Hematopoietic multipotent progenitor cell treated with erythropoietin and hydrocortisone succinate and interleukin-3 and kit ligand, for 6 days (in vitro differentiated cells): Measurements from ENCODE around the gene LUZP1.

Experiments used
- DNase-seq: peaks from one replicate; pipeline ENCODE4 v3.0.0-alpha.2; 2015

The LUZP1 gene

GRCh38 chr1:23080885-23081284, 87.8 kb downstream of the LUZP1 start:
- DNase-seq = no peak

- no peak for DNase-seq
These were observed 89.6 kb downstream of the LUZP1 start for GRCh38 chr1:23079025-23079424.

- no peak for DNase-seq
These were observed 94.6 kb downstream of the LUZP1 start for GRCh38 chr1:23074012-23074411.

- DNase-seq = no peak
These were observed 99.0 kb downstream of the LUZP1 start for GRCh38 chr1:23069675-23070074.

GRCh38 chr1:23069149-23069548, 99.5 kb downstream of the LUZP1 start:
- DNase-seq = no peak

GRCh38 chr1:23066075-23066474, 102.6 kb downstream of the LUZP1 start:
- DNase-seq = no peak

GRCh38 chr1:23065385-23065784, 103.3 kb downstream of the LUZP1 start:
- no peak for DNase-seq

- DNase-seq = no peak
These were observed 106.4 kb downstream of the LUZP1 start for GRCh38 chr1:23062271-23062670.

- DNase-seq = no peak
These were observed 111.4 kb downstream of the LUZP1 start for GRCh38 chr1:23057301-23057700.

- DNase-seq = no peak
These were observed 117.3 kb downstream of the LUZP1 start for GRCh38 chr1:23051290-23051909.

GRCh38 chr1:23050201-23050600, 118.5 kb downstream of the LUZP1 start:
- DNase-seq = no peak

- DNase-seq = no peak
These were observed 124.6 kb downstream of the LUZP1 start for GRCh38 chr1:23044035-23044434.

- no peak for DNase-seq
These were observed 128.1 kb downstream of the LUZP1 start for GRCh38 chr1:23040509-23040908.

GRCh38 chr1:23039308-23039826, 129.3 kb downstream of the LUZP1 start:
- DNase-seq = no peak

GRCh38 chr1:23037081-23037740, 131.4 kb downstream of the LUZP1 start:
- peak; percentile 53 for DNase-seq

GRCh38 chr1:23035823-23036452, 132.7 kb downstream of the LUZP1 start:
- DNase-seq = no peak
